HEK293 (cell line): ENCODE results near the gene SNX21.
A peak's percentile ranks its signal among the peaks of the same experiment; 100 is the strongest.

Source experiments
- CTCF ChIA-PET: fragments of 350-600 bp; formaldehyde crosslinking; extraction: SDS; loops from one replicate; lab custom pipeline; 2021; ENCODE audit warnings: antibody characterized with exemption; lab: Yijun Ruan, JAX
- POLR2A ChIA-PET: fragments of 300-600 bp; formaldehyde crosslinking; extraction: SDS; loops from one replicate; lab custom pipeline; 2020; ENCODE audit warnings: antibody characterized with exemption, inconsistent platforms; lab: Yijun Ruan, JAX
- H3K27ac ChIP-seq: fragments of 200-500 bp; sonication (Bioruptor generic); 2 replicates; pipeline ENCODE4 v1.5.1; 2014; ENCODE audit warnings: low read depth, low read length, control low read depth, inconsistent platforms; ENCODE audit errors: extremely low read depth
- H3K36me3 ChIP-seq, 2 experiments: fragments of 200-500 bp in 1 of 2; sonication (Bioruptor generic) in 1 of 2; 1 replicate in 1 of 2; 2 replicates in 1 of 2; pipeline ENCODE4 v1.5.1; 2014 to 2017; ENCODE audit warnings: inconsistent platforms in 2 of 2, low read length in 2 of 2; ENCODE audit not compliant: control insufficient read depth in 2 of 2, insufficient read depth in 1 of 2
- H3K4me1 ChIP-seq: fragments of 200-500 bp; sonication (Bioruptor generic); 2 replicates; pipeline ENCODE4 v1.5.1; 2014; ENCODE audit warnings: mild to moderate bottlenecking, low read length, inconsistent platforms; ENCODE audit not compliant: control insufficient read depth, insufficient read depth
- H3K4me3 ChIP-seq: 2 replicates; pipeline ENCODE4 v1.5.1; 2011; ENCODE audit warnings: low read depth, mild to moderate bottlenecking, control low read depth, low read length, moderate library complexity
- H3K9me3 ChIP-seq: fragments of 200-500 bp; sonication (Bioruptor generic); 2 replicates; pipeline ENCODE4 v1.5.1; 2014; ENCODE audit warnings: low read depth, low read length, inconsistent platforms; ENCODE audit not compliant: control insufficient read depth, insufficient read depth
- KLF1 ChIP-seq: fragments of 450-650 bp; formaldehyde crosslinking; IDR thresholded peaks from 2 replicates; pipeline ENCODE4 v1.5.1; 2016; ENCODE audit warnings: missing biosample characterization, missing genetic modification characterization
- KLF17 ChIP-seq: fragments of 450-650 bp; formaldehyde crosslinking; IDR thresholded peaks from 2 replicates; pipeline ENCODE4 v1.5.1; 2016; ENCODE audit warnings: missing biosample characterization, missing genetic modification characterization
- KLF8 ChIP-seq: fragments of 450-650 bp; formaldehyde crosslinking; IDR thresholded peaks from 2 replicates; pipeline ENCODE4 v1.5.1; 2016; ENCODE audit warnings: missing biosample characterization, missing genetic modification characterization
- MEIS1 ChIP-seq: sonication (generic); formaldehyde crosslinking; IDR thresholded peaks from 2 replicates; pipeline ENCODE4 v1.8.1; 2022; ENCODE audit warnings: missing genetic modification reagents, mild to moderate bottlenecking, borderline replicate concordance
- MYNN ChIP-seq: fragments of 450-650 bp; formaldehyde crosslinking; IDR thresholded peaks from 2 replicates; pipeline ENCODE4 v1.5.1; 2016; ENCODE audit warnings: missing biosample characterization, missing genetic modification characterization, borderline replicate concordance
- MZF1 ChIP-seq: fragments of 450-650 bp; formaldehyde crosslinking; IDR thresholded peaks from 2 replicates; pipeline ENCODE4 v1.5.1; 2017; ENCODE audit warnings: missing biosample characterization, missing genetic modification characterization, borderline replicate concordance
- OSR2 ChIP-seq: fragments of 450-650 bp; formaldehyde crosslinking; IDR thresholded peaks from 2 replicates; pipeline ENCODE4 v1.5.1; 2016; ENCODE audit warnings: missing biosample characterization, missing genetic modification characterization
- REST ChIP-seq: fragments of 450-650 bp; formaldehyde crosslinking; IDR thresholded peaks from 2 replicates; pipeline ENCODE4 v1.5.1; 2016; ENCODE audit warnings: missing biosample characterization, missing genetic modification characterization
- SP2 ChIP-seq: fragments of 450-650 bp; formaldehyde crosslinking; IDR thresholded peaks from 2 replicates; pipeline ENCODE4 v1.5.1; 2016; ENCODE audit warnings: missing biosample characterization, missing genetic modification characterization
- SP7 ChIP-seq: fragments of 450-650 bp; formaldehyde crosslinking; IDR thresholded peaks from 2 replicates; pipeline ENCODE4 v1.5.1; 2016; ENCODE audit warnings: missing biosample characterization, missing genetic modification characterization
- ZBTB17 ChIP-seq: fragments of 450-650 bp; formaldehyde crosslinking; IDR thresholded peaks from 2 replicates; pipeline ENCODE4 v1.5.1; 2016; ENCODE audit warnings: missing biosample characterization, missing genetic modification characterization
- ZBTB48 ChIP-seq: fragments of 450-650 bp; formaldehyde crosslinking; IDR thresholded peaks from 2 replicates; pipeline ENCODE4 v1.5.1; 2016; ENCODE audit warnings: missing biosample characterization, missing genetic modification characterization
- ZIC2 ChIP-seq: fragments of 450-650 bp; formaldehyde crosslinking; IDR thresholded peaks from 2 replicates; pipeline ENCODE4 v1.5.1; 2016; ENCODE audit warnings: missing biosample characterization, missing genetic modification characterization
- ZNF121 ChIP-seq: fragments of 450-650 bp; formaldehyde crosslinking; IDR thresholded peaks from 2 replicates; pipeline ENCODE4 v1.5.1; 2016; ENCODE audit warnings: missing biosample characterization, missing genetic modification characterization
- ZNF157 ChIP-seq: fragments of 450-650 bp; formaldehyde crosslinking; IDR thresholded peaks from 2 replicates; pipeline ENCODE4 v1.5.1; 2016; ENCODE audit warnings: missing biosample characterization, missing genetic modification characterization
- ZNF169 ChIP-seq: fragments of 450-650 bp; formaldehyde crosslinking; IDR thresholded peaks from 2 replicates; pipeline ENCODE4 v1.5.1; 2016; ENCODE audit warnings: missing biosample characterization, missing genetic modification characterization
- ZNF311 ChIP-seq: fragments of 450-650 bp; formaldehyde crosslinking; IDR thresholded peaks from 2 replicates; pipeline ENCODE4 v1.5.1; 2017; ENCODE audit warnings: missing biosample characterization, missing genetic modification characterization, borderline replicate concordance
- ZNF335 ChIP-seq: fragments of 450-650 bp; formaldehyde crosslinking; conservative IDR thresholded peaks from 2 replicates; pipeline ENCODE4 v1.5.1; 2016; ENCODE audit warnings: missing biosample characterization, missing genetic modification characterization
- ZNF362 ChIP-seq: fragments of 450-650 bp; formaldehyde crosslinking; IDR thresholded peaks from 2 replicates; pipeline ENCODE4 v1.5.1; 2016; ENCODE audit warnings: missing biosample characterization, missing genetic modification characterization
- ZNF366 ChIP-seq: fragments of 450-650 bp; formaldehyde crosslinking; conservative IDR thresholded peaks from 2 replicates; pipeline ENCODE4 v1.5.1; 2016; ENCODE audit warnings: missing biosample characterization, missing genetic modification characterization
- ZNF398 ChIP-seq: fragments of 450-650 bp; formaldehyde crosslinking; IDR thresholded peaks from 2 replicates; pipeline ENCODE4 v1.5.1; 2017; ENCODE audit warnings: missing biosample characterization, missing genetic modification characterization
- ZNF596 ChIP-seq: fragments of 450-650 bp; IDR thresholded peaks from 2 replicates; pipeline ENCODE4 v1.5.0; 2018; ENCODE audit warnings: missing biosample characterization, mild to moderate bottlenecking, missing genetic modification characterization, moderate library complexity
- ZNF629 ChIP-seq: fragments of 450-650 bp; formaldehyde crosslinking; IDR thresholded peaks from 2 replicates; pipeline ENCODE4 v1.5.1; 2017; ENCODE audit warnings: missing biosample characterization, missing genetic modification characterization
- ZNF677 ChIP-seq: fragments of 450-650 bp; IDR thresholded peaks from 2 replicates; pipeline ENCODE4 v1.5.0; 2018; ENCODE audit warnings: missing biosample characterization, mild to moderate bottlenecking, missing genetic modification characterization, moderate library complexity
- ZNF76 ChIP-seq: fragments of 450-650 bp; formaldehyde crosslinking; IDR thresholded peaks from 2 replicates; pipeline ENCODE4; 2016; ENCODE audit warnings: low read depth, missing biosample characterization, missing genetic modification characterization, borderline replicate concordance
- ZNF768 ChIP-seq: fragments of 450-650 bp; formaldehyde crosslinking; IDR thresholded peaks from 2 replicates; pipeline ENCODE4 v1.5.1; 2018; ENCODE audit warnings: missing biosample characterization, mild to moderate bottlenecking, missing genetic modification characterization

The SNX21 gene

GRCh38 chr20:45860560-45861220 lies 27.1 kb downstream of the SNX21 start (continued):
- TF ChIP-seq REST (tag by site-specific recombination) (no peak), KLF1 (0 out of 2 replicates have a peak, but pooled peaks have one; percentile 18), ZBTB17 (tag by site-specific recombination) (peak; percentile 55), KLF8 (tag by site-specific recombination) (peak; percentile 50; the same call in 1 of the 2 replicates), ZNF157 (tag by site-specific recombination) (no peak), SP7 (peak; percentile 87), ZIC2 (tag by site-specific recombination) (no peak), ZNF169 (no peak), ZNF311 (tag by site-specific recombination) (no peak), ZNF335 (peak; percentile 40), ZNF629 (peak; percentile 99), KLF17 (peak; percentile 81), ZNF366 (peak; percentile 82), MZF1 (tag by site-specific recombination) (no peak), ZNF768 (no peak), SP2 (tag by site-specific recombination) (peak; percentile 17; the same call in 1 of the 2 replicates), ZNF398 (tag by site-specific recombination) (peak; percentile 26; the same call in 1 of the 2 replicates), ZBTB48 (peak; percentile 59), ZNF677 (tag by site-specific recombination) (no peak)

GRCh38 chr20:45861221-45862075 lies 27.8 kb downstream of the SNX21 start:
- Histone ChIP-seq H3K4me1 (peaks cover 5% of the 10 kb centered on the region), H3K27ac (no peak overlapping the region), H3K4me3 (no peak overlapping the region), H3K9me3 (no peaks in the 10 kb centered on the region), H3K36me3 (no peaks in the 10 kb centered on the region)
- TF ChIP-seq ZNF76 (tag by site-specific recombination) (no peak), ZNF121 (peak; percentile 43; the same call in 1 of the 2 replicates), ZNF157 (tag by site-specific recombination) (no peak), OSR2 (tag by site-specific recombination) (peak; percentile 66), MEIS1 (CRISPR knock-in tag) (no peak), ZNF596 (no peak), ZNF362 (tag by site-specific recombination) (peak; percentile 59), MYNN (tag by site-specific recombination) (no peak)
- ChIA-PET CTCF (interaction anchor here (0.6 to 1.4 kb wide), 3 partner anchors 62 to 149 kb away, joined by 4 to 9 read pairs (median 5); no protein-coding TSS in a partner anchor), POLR2A (interaction anchor here (0.6 to 1.4 kb wide), 5 partner anchors 17 to 74 kb away, joined by 3 to 4 read pairs (median 3); no protein-coding TSS in a partner anchor)
